ENCODE results near the gene SLC39A11. TPM values are rescaled to one million over a fixed set of nuclear protein-coding genes. Genes with fewer than 3 reads are reported as not detected.

The SLC39A11 gene
- total and polyA plus RNA-seq, 2 donors (not counting 1 experiment from before 2014, with no cell fraction given), result 12.7 to 27.4 TPM

- Histone ChIP-seq H3K27ac (ENCODE audit: insufficient read depth, low read length) (no peak overlapping the region), H3K4me3 (replicated peaks in 1 of 4; ENCODE audit: control extremely low read depth in 1 of 4, insufficient read depth in 1 of 4, low read depth in 3 of 4, low read length in 4 of 4) (no peak overlapping the region), H3K79me2 (ENCODE audit: control insufficient read depth, insufficient read depth, low read length) (no peaks in the 10 kb centered on the region), H3K4me2 (ENCODE audit: extremely low read depth, insufficient read depth, low read length) (no peak overlapping the region), H3K27me3 (ENCODE audit: control insufficient read depth, insufficient read depth, low read length) (no peaks in the 10 kb centered on the region), H3K9me3 (ENCODE audit: control insufficient read depth, insufficient read depth, low read depth, low read length) (no peaks in the 10 kb centered on the region), H2AFZ (ENCODE audit: low read length) (no peak overlapping the region), H3K9ac (ENCODE audit: insufficient read depth, low read length) (no peak overlapping the region), H3K36me3 (ENCODE audit: control insufficient read depth, insufficient read depth, low read length) (no peaks in the 10 kb centered on the region), H3K4me1 (ENCODE audit: control insufficient read depth, extremely low read depth, insufficient read depth, low read length) (no peaks in the 10 kb centered on the region), H4K20me1 (ENCODE audit: control insufficient read depth, extremely low read depth, insufficient read depth, low read length) (no peaks in the 10 kb centered on the region)
- TF ChIP-seq CTCF (conservative IDR thresholded peaks at IDR 0.05 in 1 of 2, IDR thresholded peaks at IDR 0.05 in 1 of 2; ENCODE audit: low read depth in 1 of 2, low read length in 2 of 2), result no peak
- no peak for TF ChIP-seq EZH2 (IDR thresholded peaks at IDR 0.05; ENCODE audit: low read length, missing control alignments)
- DNase-seq (ENCODE audit: low read depth in 2 of 2), result no peak
These were observed 357.4 kb downstream of the SLC39A11 start for GRCh38 chr17:72735048-72735447.

- Histone ChIP-seq H3K9me3 (ENCODE audit: control insufficient read depth, insufficient read depth, low read depth, low read length) (no peaks in the 10 kb centered on the region), H2AFZ (ENCODE audit: low read length) (no peak overlapping the region), H3K4me3 (replicated peaks in 1 of 4; ENCODE audit: control extremely low read depth in 1 of 4, insufficient read depth in 1 of 4, low read depth in 3 of 4, low read length in 4 of 4) (no peak overlapping the region), H3K79me2 (ENCODE audit: control insufficient read depth, insufficient read depth, low read length) (no peaks in the 10 kb centered on the region), H4K20me1 (ENCODE audit: control insufficient read depth, extremely low read depth, insufficient read depth, low read length) (no peaks in the 10 kb centered on the region), H3K9ac (ENCODE audit: insufficient read depth, low read length) (no peak overlapping the region), H3K36me3 (ENCODE audit: control insufficient read depth, insufficient read depth, low read length) (no peaks in the 10 kb centered on the region), H3K27ac (ENCODE audit: insufficient read depth, low read length) (no peak overlapping the region), H3K27me3 (ENCODE audit: control insufficient read depth, insufficient read depth, low read length) (no peaks in the 10 kb centered on the region), H3K4me1 (ENCODE audit: control insufficient read depth, extremely low read depth, insufficient read depth, low read length) (no peaks in the 10 kb centered on the region), H3K4me2 (ENCODE audit: extremely low read depth, insufficient read depth, low read length) (no peak overlapping the region)
- TF ChIP-seq EZH2 (IDR thresholded peaks at IDR 0.05; ENCODE audit: low read length, missing control alignments), result no peak
- TF ChIP-seq CTCF (conservative IDR thresholded peaks at IDR 0.05 in 1 of 2, IDR thresholded peaks at IDR 0.05 in 1 of 2; ENCODE audit: low read depth in 1 of 2, low read length in 2 of 2), result no peak
- no peak for DNase-seq (ENCODE audit: low read depth in 2 of 2)
These were observed 357.9 kb downstream of the SLC39A11 start for GRCh38 chr17:72734613-72735012.

- Histone ChIP-seq H4K20me1 (ENCODE audit: control insufficient read depth, extremely low read depth, insufficient read depth, low read length) (no peaks in the 10 kb centered on the region), H3K79me2 (ENCODE audit: control insufficient read depth, insufficient read depth, low read length) (no peaks in the 10 kb centered on the region), H3K9ac (ENCODE audit: insufficient read depth, low read length) (no peak overlapping the region), H2AFZ (ENCODE audit: low read length) (no peak overlapping the region), H3K4me3 (replicated peaks in 1 of 4; ENCODE audit: control extremely low read depth in 1 of 4, insufficient read depth in 1 of 4, low read depth in 3 of 4, low read length in 4 of 4) (no peak overlapping the region), H3K27ac (ENCODE audit: insufficient read depth, low read length) (no peak overlapping the region), H3K36me3 (ENCODE audit: control insufficient read depth, insufficient read depth, low read length) (no peaks in the 10 kb centered on the region), H3K9me3 (ENCODE audit: control insufficient read depth, insufficient read depth, low read depth, low read length) (no peaks in the 10 kb centered on the region), H3K4me1 (ENCODE audit: control insufficient read depth, extremely low read depth, insufficient read depth, low read length) (no peaks in the 10 kb centered on the region), H3K27me3 (ENCODE audit: control insufficient read depth, insufficient read depth, low read length) (no peaks in the 10 kb centered on the region), H3K4me2 (ENCODE audit: extremely low read depth, insufficient read depth, low read length) (no peak overlapping the region)
- TF ChIP-seq CTCF (conservative IDR thresholded peaks at IDR 0.05 in 1 of 2, IDR thresholded peaks at IDR 0.05 in 1 of 2; ENCODE audit: low read depth in 1 of 2, low read length in 2 of 2) (no peak), EZH2 (IDR thresholded peaks at IDR 0.05; ENCODE audit: low read length, missing control alignments) (no peak)
- no peak for DNase-seq (ENCODE audit: low read depth in 2 of 2)
These were observed 358.7 kb downstream of the SLC39A11 start for GRCh38 chr17:72733619-72734282.

All from fibroblast of lung (primary cell).